H7 (cell line): ENCODE results near the gene SIPA1L3. TPM values are rescaled to one million over a fixed set of nuclear protein-coding genes. Genes with fewer than 3 reads are reported as not detected.
"Not testable (repeated sequence)": the region's sequence is repeated elsewhere in the genome, so short reads cannot be mapped to it uniquely, and the experiment has no call there.

ENCODE experiments used
- DNase-seq: peaks from one replicate; pipeline ENCODE4 v3.0.0; 2012
- H3K27me3 ChIP-seq: 2 replicates; pipeline ENCODE4 v1.6.0; 2011; ENCODE audit warnings: mild to moderate bottlenecking, low read length; ENCODE audit not compliant: control insufficient read depth, insufficient read depth
- H3K36me3 ChIP-seq: replicated peaks from 2 replicates; pipeline ENCODE4 v1.5.1; 2011; ENCODE audit warnings: low read length; ENCODE audit not compliant: control insufficient read depth, insufficient read depth
- H3K4me3 ChIP-seq: 2 replicates; pipeline ENCODE4 v1.5.1; 2011; ENCODE audit warnings: low read depth, mild to moderate bottlenecking, control low read depth, low read length, moderate library complexity; ENCODE audit not compliant: insufficient read depth
- total RNA-seq: library from RNA; depleted of rRNA; stranded (reverse); fragments of >200 nt; shearing (Covaris generic); gene quantifications from 2 replicates; pipeline ENCODE4 v1.2.3, GENCODE V29; 2014

The SIPA1L3 gene
- total RNA-seq, 1 experiment from 2014 or later: 13.4 TPM

DNA sequence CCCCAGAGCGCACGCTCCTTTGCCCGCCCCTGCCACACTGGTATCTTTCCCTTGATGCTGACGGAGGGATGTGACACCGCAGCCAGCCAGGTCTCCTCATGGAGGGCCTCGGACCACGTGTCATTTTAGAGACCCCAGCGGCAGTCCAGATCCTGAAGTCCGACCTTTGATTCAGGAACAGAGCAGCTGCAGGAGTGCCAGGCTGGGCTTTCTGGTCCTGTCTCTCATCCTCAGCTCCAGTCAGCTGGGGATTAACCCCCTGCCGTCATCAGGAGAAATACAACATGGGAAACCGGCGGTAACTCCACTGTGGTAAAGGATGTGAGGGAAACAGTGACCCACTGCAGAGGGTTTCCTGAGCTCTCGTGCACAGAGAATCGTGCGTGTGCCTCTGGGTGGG is 140.6 kb downstream of the SIPA1L3 start:
- Histone ChIP-seq H3K4me3 (no peak overlapping the region), H3K27me3 (no peaks in the 10 kb centered on the region), H3K36me3 (no peaks in the 10 kb centered on the region)
- peak; percentile 80 for DNase-seq

DNA sequence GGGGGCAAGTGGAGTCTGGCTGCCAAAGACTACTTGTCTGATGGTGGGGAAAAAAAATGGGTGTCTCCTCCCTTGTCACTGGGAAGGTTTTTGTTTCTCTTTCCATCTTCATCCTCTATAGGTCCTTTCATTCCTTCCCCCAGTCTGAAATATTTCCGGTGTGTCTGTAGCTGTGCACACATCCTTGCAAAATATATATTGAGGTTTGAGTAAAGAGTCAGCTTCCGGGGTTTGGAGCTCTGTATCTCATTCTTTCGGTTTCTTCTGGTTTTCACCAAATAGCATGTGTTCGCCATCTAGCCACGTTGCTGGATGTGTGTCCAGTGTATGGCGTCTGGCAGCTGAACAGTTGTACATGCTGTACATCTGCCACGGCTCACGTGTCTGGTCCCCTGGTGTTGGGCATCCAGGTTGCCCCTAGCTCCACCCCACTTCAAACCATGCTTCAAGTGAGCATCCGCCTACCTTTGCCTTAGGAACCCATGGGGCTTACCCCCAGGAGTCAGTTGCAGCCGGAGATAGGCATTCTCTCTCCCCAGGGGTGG is 142.2 kb downstream of the SIPA1L3 start:
- Histone ChIP-seq H3K4me3 (no peak overlapping the region), H3K36me3 (no peaks in the 10 kb centered on the region), H3K27me3 (no peaks in the 10 kb centered on the region)
- no peak for DNase-seq

DNA sequence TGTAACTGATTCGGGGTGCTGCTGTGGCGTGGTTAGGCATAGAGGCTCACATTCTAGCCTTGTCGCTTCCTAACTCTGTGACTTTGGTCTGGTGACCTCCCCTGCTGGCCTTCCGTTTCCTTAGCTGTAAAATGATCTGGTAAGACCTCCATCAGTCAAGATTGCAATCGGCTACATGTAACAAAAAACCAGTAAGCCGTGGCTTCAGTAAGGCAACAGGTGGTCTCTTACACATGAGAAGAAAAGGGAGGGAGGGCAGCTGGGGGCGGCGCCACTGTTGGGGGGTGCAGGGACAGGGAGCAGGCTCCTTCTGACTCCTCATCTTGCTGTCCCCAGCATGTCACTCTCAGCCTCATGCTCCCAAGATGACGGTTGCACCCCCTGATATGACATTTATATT is 148.0 kb downstream of the SIPA1L3 start:
- DNase-seq: peak; percentile 76
- H3K27me3 ChIP-seq: no peaks in the 10 kb centered on the region
- H3K4me3 ChIP-seq: no peak overlapping the region
- no peaks in the 10 kb centered on the region for H3K36me3 ChIP-seq

DNA sequence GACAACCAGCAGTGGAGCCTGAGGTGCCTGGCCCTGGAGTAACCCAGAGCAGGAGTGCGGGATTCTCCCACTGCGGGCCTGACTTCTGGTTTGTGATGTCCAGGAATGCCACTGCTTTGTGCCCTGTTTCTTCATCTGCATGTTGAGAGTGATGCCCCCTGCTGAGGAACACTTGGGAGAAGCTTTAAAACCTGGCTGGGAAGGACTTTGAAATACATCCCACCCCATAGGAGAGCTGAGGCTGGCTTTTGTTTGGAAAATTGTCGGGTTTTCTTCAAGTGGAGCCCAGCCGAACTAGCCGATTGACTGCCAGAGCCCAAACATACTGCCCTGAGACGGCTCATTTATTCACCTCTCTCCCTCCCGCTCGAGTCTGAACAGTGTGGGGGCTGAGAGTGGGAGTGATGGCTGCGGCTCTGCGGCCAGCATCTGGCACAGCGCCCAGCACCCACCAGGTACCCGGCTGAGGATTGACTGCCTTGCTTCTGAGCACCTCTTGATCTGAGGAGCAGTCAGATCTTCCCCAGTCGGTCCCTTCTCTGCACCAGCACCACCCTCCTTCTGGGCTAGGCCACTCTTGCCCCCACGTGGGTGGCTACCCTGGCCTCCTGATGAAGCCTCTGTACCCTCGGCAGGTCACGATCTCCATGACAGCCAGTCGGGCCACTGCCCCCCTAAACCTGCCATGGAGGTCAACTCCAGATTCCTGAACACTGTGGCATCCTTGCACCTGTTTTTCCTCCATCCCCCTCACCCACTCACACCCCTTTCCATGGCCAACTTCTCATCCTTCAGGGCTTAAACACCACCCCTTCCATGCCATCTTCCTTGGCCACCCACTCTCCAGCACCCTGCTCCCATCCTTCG is 148.9 kb downstream of the SIPA1L3 start:
- DNase-seq: peak; percentile 80
- H3K27me3 ChIP-seq: no peaks in the 10 kb centered on the region
- no peaks in the 10 kb centered on the region for H3K36me3 ChIP-seq
- H3K4me3 ChIP-seq: no peak overlapping the region

DNA sequence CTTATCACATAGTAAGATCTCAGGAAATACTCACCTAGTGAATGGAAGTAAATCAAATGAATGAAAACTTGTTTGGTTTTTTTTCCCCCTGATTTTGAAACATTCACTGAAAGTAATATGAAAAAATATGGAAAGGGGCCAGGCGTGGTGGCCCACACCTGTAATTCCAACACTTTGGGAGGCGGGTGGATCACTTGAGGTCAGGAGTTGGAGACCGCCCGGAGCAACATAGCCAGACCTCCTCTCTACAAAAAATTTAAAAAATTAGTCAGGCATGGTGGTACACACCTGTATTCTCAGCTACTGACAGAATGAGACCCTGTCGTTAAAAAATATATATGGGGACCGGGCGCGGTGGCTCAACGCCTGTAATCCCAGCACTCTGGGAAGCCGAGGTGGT is 149.6 kb downstream of the SIPA1L3 start:
- Histone ChIP-seq H3K36me3 (no peaks in the 10 kb centered on the region), H3K27me3 (no peaks in the 10 kb centered on the region), H3K4me3 (no peak overlapping the region)
- no peak for DNase-seq

DNA sequence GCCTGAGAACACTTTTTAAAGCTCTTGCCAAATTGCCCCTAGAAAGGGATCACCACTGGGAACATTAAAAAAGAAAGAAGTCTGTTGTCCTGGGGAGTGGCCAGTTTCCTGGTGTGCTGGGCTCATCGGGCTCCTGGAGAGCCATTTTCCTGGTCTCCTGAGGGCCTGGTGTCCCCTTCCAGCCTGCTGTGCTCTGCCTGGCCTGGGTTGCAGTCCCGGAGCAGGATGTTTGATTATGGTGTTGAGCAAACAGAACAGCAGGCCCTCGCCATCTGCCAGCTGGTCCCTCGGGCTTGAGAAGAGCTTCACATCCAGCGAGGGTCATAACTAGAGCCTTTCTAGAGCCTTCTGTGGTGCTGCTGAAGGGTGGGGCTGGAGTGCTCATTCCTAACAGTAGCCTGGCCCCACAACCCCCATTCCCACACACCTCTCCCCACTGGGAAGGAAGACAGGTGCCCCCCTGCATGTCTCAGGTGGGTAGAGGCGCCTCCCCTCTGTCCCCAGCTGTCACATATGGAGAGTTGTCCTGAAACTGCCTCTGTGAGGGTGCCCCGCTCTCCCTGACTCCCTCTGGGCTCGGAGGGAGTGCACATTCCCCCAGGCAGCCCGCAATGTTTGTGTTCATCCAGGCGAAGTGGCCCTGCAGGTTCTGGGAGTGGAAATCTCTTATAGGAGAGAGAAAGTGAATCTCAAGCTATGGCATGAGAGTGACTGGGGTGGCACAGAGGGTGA is 151.1 kb downstream of the SIPA1L3 start:
- Histone ChIP-seq H3K27me3 (no peaks in the 10 kb centered on the region), H3K36me3 (no peaks in the 10 kb centered on the region), H3K4me3 (no peak overlapping the region)
- peak; percentile 54 for DNase-seq

DNA sequence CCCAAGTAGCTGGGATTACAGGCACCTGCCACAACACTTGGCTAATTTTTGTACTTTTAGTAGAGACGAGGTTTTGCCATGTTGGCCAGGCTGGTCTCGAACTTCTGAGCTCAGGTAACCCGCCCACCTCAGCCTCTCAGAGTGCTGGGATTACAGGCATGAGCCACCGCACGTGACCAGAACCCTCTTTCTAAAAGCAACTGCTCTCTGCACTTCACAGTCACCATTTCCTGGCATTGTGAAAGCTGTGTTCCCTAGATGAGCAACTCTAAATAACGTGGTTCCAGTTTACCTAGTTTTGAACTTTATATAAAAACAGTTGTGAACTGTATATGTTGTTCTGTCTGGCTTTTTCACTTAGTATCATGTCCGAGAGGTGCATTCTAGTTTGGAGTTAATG is 152.9 kb downstream of the SIPA1L3 start:
- Histone ChIP-seq H3K36me3 (no peaks in the 10 kb centered on the region), H3K27me3 (no peaks in the 10 kb centered on the region), H3K4me3 (no peak overlapping the region)
- no peak for DNase-seq

DNA sequence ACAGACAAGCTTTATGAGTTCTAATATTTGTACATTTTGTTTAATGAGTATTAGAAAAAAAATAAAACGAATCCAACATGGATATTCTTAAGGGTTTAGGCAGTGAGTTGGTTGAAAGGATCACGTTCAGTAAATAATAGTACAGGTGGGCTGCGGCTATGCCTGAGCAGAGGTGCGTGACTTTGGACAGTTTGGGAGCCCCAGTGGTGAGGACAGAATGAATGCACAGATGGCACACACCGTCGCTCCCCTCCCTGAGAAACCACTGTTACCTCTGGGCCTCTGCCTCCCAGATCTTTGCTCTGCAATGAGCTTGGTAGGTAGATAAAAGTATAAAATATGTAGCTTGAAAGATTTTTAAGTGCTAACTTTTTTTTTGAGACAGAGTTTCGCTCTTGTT is 153.3 kb downstream of the SIPA1L3 start:
- no peak for DNase-seq
- Histone ChIP-seq H3K4me3 (no peak overlapping the region), H3K27me3 (no peaks in the 10 kb centered on the region), H3K36me3 (no peaks in the 10 kb centered on the region)

DNA sequence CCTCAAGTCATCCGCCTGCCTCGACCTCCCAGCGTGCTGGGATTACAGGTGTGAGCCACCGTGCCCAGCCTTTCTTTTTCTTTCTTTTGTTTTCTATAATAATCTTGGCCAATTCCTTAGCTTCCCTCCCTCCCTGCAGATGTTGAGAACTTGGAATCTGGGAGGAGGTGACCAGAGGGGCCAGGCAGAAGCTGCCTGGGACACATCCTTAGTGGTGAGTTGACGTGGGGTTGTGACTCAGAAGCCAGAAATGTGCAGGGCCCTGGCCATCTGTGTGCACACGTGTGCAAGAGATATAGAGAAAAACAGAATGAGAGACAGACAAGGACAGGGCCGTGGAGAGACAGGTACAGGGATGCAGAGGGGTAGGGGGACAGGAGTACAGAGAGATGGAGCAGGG is 154.3 kb downstream of the SIPA1L3 start:
- Histone ChIP-seq H3K36me3 (no peaks in the 10 kb centered on the region), H3K27me3 (no peaks in the 10 kb centered on the region), H3K4me3 (no peak overlapping the region)
- no peak for DNase-seq

DNA sequence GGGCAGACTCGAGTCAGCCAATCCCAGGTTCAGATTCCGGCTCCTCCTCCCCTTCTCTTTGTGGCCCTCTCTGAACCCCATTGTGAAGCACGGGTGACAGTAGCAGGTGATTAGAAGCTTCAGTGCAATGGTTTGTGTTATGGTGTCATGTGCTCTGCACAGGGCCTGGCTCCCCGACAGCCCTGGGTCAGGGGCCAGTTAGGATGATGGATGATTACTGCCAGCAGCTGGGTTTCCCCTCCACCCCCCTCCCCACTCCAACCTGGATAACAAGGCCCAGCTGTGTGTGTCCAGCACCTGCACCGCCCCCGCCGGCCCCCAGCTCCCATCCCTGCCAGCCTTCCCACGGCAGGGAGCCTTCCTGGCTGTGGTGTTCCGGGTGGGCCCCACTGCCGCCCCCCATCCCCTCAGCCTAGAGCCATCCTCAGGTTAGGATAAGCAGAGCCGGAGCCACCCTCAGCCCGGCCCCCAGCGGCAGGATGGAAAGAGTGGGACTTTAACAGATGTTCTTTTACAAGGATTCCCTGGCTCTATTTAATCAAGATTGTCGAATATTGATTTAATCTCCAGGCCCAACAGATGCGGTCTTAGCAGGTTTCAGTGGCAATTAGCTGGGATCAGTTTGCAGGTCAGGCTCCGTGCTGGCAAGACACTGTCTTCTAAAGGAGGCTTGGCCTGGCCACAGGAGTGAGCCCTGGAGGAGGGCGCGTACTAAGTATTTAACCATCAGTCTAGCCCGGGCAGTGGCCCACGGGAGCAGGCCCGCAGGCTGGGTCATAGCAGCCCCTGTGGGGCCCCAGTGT is 156.2 kb downstream of the SIPA1L3 start:
- DNase-seq: peak; percentile 62
- no peaks in the 10 kb centered on the region for H3K36me3 ChIP-seq
- no peaks in the 10 kb centered on the region for H3K27me3 ChIP-seq
- H3K4me3 ChIP-seq: no peak overlapping the region

DNA sequence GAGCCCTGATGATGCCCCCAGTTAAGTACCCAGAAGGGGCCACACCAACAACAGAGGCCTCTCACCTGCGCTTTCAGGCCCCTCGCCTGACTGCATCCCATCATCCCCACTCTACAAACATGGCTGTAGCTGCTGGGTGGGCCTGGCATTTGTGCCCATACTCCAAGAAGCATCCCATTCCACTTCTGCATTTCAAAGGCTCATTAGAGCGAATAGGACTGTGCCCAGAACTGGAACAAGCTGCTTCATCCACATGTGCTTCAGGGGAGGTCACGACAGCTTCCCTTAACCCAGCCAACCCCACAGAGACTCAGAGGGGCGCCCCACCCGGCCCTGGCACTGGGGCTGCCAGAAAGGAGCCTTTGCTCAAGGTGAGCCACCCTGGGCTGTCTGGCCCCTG is 156.9 kb downstream of the SIPA1L3 start:
- no peaks in the 10 kb centered on the region for H3K27me3 ChIP-seq
- H3K4me3 ChIP-seq: no peak overlapping the region

DNA sequence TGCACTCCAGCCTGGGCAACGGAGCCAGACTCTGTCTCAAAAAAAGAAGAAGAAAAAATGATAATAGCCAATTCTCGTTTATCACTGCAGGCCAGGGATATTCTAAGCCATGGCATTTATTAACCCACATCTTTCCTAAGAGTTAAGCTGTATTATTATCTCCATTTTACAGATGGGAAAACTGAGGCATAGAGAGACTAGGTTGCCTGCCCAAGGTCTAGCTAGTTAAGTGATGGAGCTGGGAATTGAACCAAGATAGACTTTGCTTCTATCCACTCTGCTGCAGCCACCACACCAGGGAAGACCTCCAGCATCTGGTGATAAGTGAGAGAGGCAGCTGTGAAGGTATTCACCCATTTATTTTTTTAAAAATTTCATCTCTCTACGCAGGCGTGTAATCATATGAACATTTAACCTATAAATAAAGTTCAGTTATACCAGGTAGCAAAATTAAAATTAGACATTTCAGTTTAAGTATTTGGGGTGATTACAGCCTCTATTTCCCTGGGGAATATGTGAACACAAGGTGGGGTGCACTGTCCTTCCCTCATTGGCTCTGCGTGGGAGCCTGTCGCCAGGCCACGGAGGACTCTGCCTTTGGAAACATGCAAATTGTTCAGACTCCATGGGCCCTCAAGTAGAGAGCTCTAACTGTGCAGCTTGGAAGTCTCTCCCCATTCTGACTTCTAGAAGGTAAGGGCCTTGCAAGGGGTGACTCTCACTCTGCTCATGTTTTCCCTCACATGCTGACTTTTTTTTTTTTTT is 157.8 kb downstream of the SIPA1L3 start:
- Histone ChIP-seq H3K27me3 (no peaks in the 10 kb centered on the region), H3K4me3 (no peak overlapping the region), H3K36me3 (no peaks in the 10 kb centered on the region)
- DNase-seq: no peak

More for the DNA sequence above, 156.9 kb downstream of the SIPA1L3 start:
- peak; percentile 48 for DNase-seq
- H3K36me3 ChIP-seq: no peaks in the 10 kb centered on the region

DNA sequence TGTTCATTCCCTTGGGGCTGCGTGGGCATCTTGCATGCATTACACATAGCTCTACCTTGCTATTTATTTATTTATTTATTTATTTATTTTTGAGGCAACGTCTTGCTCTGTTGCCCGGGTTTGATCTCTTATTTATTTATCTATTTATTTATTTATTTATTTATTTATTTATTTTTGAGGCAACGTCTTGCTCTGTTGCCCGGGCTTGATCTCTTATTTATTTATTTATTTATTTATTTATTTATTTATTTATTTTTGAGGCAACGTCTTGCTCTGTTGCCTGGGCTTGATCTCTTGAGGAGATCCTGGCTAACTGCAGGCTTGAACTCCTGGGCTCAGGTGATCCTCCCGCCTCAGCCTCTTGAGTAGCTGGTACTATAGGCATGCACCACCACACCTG is 158.8 kb downstream of the SIPA1L3 start:
- not testable (repeated sequence) for H3K27me3 ChIP-seq, H3K36me3 ChIP-seq, DNase-seq, H3K4me3 ChIP-seq

DNA sequence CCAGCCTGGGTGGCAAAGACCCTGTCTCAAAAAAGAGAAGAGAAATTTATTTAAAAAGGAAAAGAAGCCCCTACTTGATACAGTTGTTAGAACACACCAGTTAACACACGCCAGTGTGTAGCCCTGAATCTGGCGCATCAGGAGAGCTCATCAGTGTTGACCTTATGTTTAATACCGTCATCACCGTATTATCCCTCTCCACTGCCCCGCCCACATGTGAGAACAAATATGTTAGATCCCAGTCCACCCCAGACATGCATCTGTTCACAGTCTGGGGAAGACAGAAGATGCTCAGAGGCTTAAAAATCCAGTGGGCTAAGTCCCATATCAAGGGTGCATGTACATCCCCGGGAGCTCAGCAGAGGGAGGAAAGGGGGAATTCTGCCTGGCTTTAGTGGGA is 161.8 kb downstream of the SIPA1L3 start:
- no peaks in the 10 kb centered on the region for H3K36me3 ChIP-seq
- no peak overlapping the region for H3K4me3 ChIP-seq
- no peaks in the 10 kb centered on the region for H3K27me3 ChIP-seq
- no peak for DNase-seq
